ENCODE measurements around the gene SOS1.

- no peak for TF ChIP-seq CTCF (IDR thresholded peaks at IDR 0.05)
- no peak for TF ChIP-seq POLR2A (IDR thresholded peaks at IDR 0.05)
Measured at GRCh38 chr2:39133215-39133851, 12.5 kb upstream of the SOS1 start.

All from Peyer's patch (tissue), 4 donors.